ENCODE data around the gene ZC2HC1B. TPM values are rescaled to one million over a fixed set of nuclear protein-coding genes. Genes with fewer than 3 reads are reported as not detected.

Gene ZC2HC1B
- total RNA-seq, 1 donor from 2014 or later, result not detected

- Mint-ChIP-seq H3K4me3 (no peak overlapping the region), H3K27me3 (ENCODE audit: insufficient read depth, low read depth) (peaks cover 5% of the 10 kb centered on the region), H3K27ac (no peak overlapping the region), H3K36me3 (peaks cover 3% of the 10 kb centered on the region), H3K4me1 (peaks cover 21% of the 10 kb centered on the region), H3K9me3 (peaks cover 23% of the 10 kb centered on the region)
- H3K4me2 ChIP-seq, result no peak overlapping the region
- H3K27ac ChIP-seq, result no peak overlapping the region
- H3K9ac ChIP-seq, result no peak overlapping the region
- no peak for DNase-seq (ENCODE audit: low spot score)
- no peak overlapping the region for H3K4me3 ChIP-seq
- no peaks in the 10 kb centered on the region for H3K27me3 ChIP-seq
- peaks cover 31% of the 10 kb centered on the region for H3K4me1 ChIP-seq
- no peaks in the 10 kb centered on the region for H3K36me3 ChIP-seq
- peaks cover 41% of the 10 kb centered on the region for H3F3A ChIP-seq (ENCODE audit: low read depth)
- H2AFZ ChIP-seq (replicated peaks), result no peak overlapping the region
- H3K9me3 ChIP-seq (ENCODE audit: low read depth), result no peaks in the 10 kb centered on the region
- no peak for TF ChIP-seq CTCF (IDR thresholded peaks at IDR 0.05)
- TF ChIP-seq EZH2 (IDR thresholded peaks at IDR 0.05), result no peak
- TF ChIP-seq EZH2phosphoT487 (IDR thresholded peaks at IDR 0.05), result no peak
- H3K79me2 ChIP-seq (ENCODE audit: low read depth), result no peaks in the 10 kb centered on the region
- no peaks in the 10 kb centered on the region for H4K20me1 ChIP-seq (ENCODE audit: low read depth)
Observed at GRCh38 chr6:143936347-143936746, 72.1 kb downstream of the ZC2HC1B start.

DNA sequence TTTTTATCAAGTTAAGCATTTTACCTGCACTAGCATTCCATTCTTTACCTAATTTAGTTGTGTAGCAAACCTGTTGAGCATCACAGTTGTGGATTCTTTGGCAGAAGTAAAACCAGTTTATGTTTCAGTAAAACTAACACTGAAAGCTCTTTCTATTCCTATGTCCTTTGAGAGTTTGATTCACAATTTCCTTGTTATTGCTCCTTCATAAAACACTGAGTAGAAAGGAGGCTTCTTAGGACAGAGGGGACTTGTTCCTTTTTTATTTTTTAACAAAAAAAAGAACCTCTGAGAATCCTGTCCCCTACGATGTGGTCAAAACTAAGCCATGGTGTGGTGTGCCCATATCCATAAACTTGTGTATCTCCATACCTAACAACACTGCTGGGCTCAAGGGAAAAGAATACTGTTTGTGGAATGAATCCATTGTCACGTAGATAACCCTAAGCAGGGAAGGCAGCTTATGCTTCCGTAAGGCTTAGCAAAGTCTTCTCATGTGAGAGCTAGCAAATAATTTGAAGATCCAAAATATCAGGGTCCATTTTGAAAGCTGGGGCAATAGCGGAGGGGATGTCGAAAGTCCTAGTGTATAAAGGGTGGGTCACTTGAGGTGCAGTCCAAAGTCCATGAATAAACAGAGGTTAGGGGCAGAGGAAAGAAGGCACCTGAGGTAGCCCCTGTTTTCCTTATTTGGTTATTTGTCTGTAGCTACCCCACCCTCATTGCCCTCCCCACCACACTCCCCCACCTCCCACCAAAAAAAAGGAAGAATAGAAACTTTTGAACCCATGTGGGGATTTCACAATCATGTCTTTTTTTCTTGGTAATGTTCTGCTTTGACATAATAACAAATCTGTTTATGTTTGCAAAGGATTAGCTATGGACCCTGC lies 72.7 kb downstream of the ZC2HC1B start:
- no peak overlapping the region for H3K4me3 ChIP-seq

GRCh38 chr6:143937668-143937970 lies 73.3 kb downstream of the ZC2HC1B start:
- Histone ChIP-seq H3K4me1 (peaks cover 37% of the 10 kb centered on the region), H3K27ac (no peak overlapping the region), H3F3A (ENCODE audit: low read depth) (peaks cover 46% of the 10 kb centered on the region), H3K79me2 (ENCODE audit: low read depth) (no peaks in the 10 kb centered on the region), H3K36me3 (no peaks in the 10 kb centered on the region), H2AFZ (replicated peaks) (no peak overlapping the region), H3K4me2 (peak overlapping the region; percentile 64), H4K20me1 (ENCODE audit: low read depth) (no peaks in the 10 kb centered on the region), H3K9me3 (ENCODE audit: low read depth) (no peaks in the 10 kb centered on the region), H3K27me3 (no peaks in the 10 kb centered on the region), H3K9ac (no peak overlapping the region), H3K4me3 (no peak overlapping the region)
- Mint-ChIP-seq H3K27ac (no peak overlapping the region), H3K9me3 (peaks cover 19% of the 10 kb centered on the region), H3K4me1 (peaks cover 27% of the 10 kb centered on the region), H3K4me3 (no peak overlapping the region), H3K36me3 (peaks cover 6% of the 10 kb centered on the region), H3K27me3 (ENCODE audit: insufficient read depth, low read depth) (peaks cover 8% of the 10 kb centered on the region)
- TF ChIP-seq CTCF (IDR thresholded peaks at IDR 0.05), result no peak
- no peak for TF ChIP-seq EZH2phosphoT487 (IDR thresholded peaks at IDR 0.05)
- no peak for TF ChIP-seq EZH2 (IDR thresholded peaks at IDR 0.05)
- DNase-seq (ENCODE audit: low spot score), result no peak

More for the DNA sequence above, 72.7 kb downstream of the ZC2HC1B start:
- Mint-ChIP-seq H3K27ac (peak overlapping the region; percentile 17), H3K4me3 (no peak overlapping the region), H3K36me3 (peaks cover 3% of the 10 kb centered on the region), H3K4me1 (peaks cover 21% of the 10 kb centered on the region), H3K27me3 (ENCODE audit: insufficient read depth, low read depth) (peaks cover 7% of the 10 kb centered on the region), H3K9me3 (peaks cover 20% of the 10 kb centered on the region)
- Histone ChIP-seq H3K4me1 (peaks cover 37% of the 10 kb centered on the region), H3K27ac (no peak overlapping the region), H3F3A (ENCODE audit: low read depth) (peaks cover 46% of the 10 kb centered on the region), H2AFZ (replicated peaks) (no peak overlapping the region), H4K20me1 (ENCODE audit: low read depth) (no peaks in the 10 kb centered on the region), H3K9ac (no peak overlapping the region), H3K4me2 (peak overlapping the region; percentile 64), H3K9me3 (ENCODE audit: low read depth) (no peaks in the 10 kb centered on the region), H3K36me3 (no peaks in the 10 kb centered on the region), H3K79me2 (ENCODE audit: low read depth) (no peaks in the 10 kb centered on the region), H3K27me3 (no peaks in the 10 kb centered on the region)
- TF ChIP-seq EZH2phosphoT487 (IDR thresholded peaks at IDR 0.05) (no peak), CTCF (IDR thresholded peaks at IDR 0.05) (no peak)
- DNase-seq (ENCODE audit: low spot score), result no peak
